GM19351 (cell line): ENCODE measurements around the gene TUBB2B.
A peak's percentile ranks its signal among the peaks of the same experiment; 100 is the strongest.
"Not testable (repeated sequence)": the region's sequence is repeated elsewhere in the genome, so short reads cannot be mapped to it uniquely, and the experiment has no call there.

Experiments used
- ATAC-seq: cut with Tn5 transposase; IDR thresholded peaks from one replicate; pipeline ENCODE4 v1.9.1; 2021; ENCODE audit warnings: mild to moderate bottlenecking, moderate library complexity; ENCODE audit not compliant: unreplicated experiment

Gene TUBB2B

GRCh38 chr6:3258720-3259490 lies 31.5 kb upstream of the TUBB2B start, which contains the start of gene PSMG4:
TSS of gene PSMG4 (plus strand) at chr6:3258947. CDS start at chr6:3259023, 76 bp downstream.
- ATAC-seq, result peak; percentile 74

GRCh38 chr6:3258201-3258600 lies 30.7 kb upstream of the TUBB2B start:
- ATAC-seq, result no peak

- ATAC-seq, result no peak
Measured at GRCh38 chr6:3253597-3253961, 26.1 kb upstream of the TUBB2B start.

- ATAC-seq, result no peak
Measured at GRCh38 chr6:3252861-3253596, 25.6 kb upstream of the TUBB2B start.

- ATAC-seq, result no peak
Measured at GRCh38 chr6:3252369-3252768, 24.9 kb upstream of the TUBB2B start.

- peak; percentile 82 for ATAC-seq
Measured at GRCh38 chr6:3251462-3252314, 24.2 kb upstream of the TUBB2B start.

DNA sequence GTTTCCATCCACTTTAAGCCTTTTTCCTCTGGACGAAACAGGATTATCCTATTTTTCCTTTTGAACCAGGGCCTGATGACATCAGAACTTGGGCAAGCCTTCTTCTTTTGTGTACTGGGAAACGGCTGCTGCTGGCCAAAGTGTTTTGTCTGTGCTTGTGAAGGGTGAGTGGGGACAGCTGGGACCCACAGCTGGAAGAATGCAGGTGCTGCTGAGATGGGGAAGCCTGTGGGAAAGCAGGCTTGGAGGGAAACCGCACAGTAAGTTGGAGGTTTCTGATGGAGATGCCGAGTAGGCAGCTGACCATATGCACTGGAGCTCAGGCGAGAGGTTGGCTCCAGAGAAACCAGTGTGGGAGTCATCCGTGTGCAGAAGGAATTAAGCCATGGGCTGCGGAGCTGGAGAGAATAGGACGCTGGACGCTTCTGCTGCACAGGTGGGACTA lies 22.8 kb upstream of the TUBB2B start:
- no peak for ATAC-seq

DNA sequence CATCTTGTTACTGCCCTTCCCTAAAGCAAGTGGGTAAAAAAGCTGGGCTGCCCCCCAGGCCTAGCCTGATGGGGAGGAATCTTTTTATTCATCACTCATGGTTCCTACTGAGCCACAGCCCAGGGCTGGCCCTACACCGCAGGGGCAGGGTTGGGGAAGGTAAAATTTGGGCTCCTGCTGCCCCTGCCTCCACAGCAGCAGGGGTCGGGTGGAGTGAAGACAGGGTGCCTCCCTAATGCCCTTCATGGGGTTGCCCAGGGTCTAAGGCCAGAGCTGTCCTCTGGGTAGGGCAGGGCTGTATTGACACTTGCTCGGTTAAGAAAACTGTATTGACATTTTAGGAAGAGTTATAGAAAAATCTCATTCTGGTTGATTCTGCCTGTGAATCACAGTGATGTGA lies 22.4 kb upstream of the TUBB2B start:
- ATAC-seq, result no peak

GRCh38 chr6:3247255-3248146 lies 20.0 kb upstream of the TUBB2B start:
- ATAC-seq, result no peak

DNA sequence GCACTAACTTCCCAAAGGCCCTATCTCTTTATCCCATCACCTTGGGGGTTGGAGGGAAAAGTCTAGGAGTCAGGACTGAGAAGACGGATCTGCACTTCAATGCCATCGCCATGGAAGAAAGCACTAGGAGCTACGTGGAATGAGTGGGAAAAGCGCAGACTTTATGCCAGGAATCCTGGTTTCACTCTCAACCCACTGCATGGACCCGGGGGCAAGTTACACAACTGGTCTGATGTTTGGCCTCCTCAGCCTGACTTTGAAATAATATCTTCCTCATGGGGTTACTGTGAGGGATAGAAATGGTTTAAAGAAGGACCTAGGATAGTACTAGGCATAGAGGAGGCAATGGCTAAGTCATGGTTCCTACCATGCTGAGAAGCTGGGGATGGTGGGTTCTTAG lies 17.8 kb upstream of the TUBB2B start:
- no peak for ATAC-seq

DNA sequence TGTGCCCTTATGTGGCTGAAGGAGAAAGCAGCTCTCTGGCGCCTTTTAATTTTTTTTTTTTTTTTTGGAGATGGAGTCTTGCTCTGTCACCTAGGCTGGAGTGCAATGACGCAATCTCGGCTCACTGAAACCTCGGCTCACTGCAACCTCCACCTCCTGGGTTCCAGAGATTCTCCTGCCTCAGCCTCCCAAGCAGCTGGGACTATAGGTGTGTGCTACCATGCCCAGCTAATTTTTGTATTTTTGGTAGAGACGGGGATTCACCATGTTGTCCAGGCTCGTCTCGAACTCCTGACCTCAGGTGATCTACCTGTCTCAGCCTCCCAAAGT lies 17.3 kb upstream of the TUBB2B start:
- ATAC-seq, result not testable (repeated sequence)

DNA sequence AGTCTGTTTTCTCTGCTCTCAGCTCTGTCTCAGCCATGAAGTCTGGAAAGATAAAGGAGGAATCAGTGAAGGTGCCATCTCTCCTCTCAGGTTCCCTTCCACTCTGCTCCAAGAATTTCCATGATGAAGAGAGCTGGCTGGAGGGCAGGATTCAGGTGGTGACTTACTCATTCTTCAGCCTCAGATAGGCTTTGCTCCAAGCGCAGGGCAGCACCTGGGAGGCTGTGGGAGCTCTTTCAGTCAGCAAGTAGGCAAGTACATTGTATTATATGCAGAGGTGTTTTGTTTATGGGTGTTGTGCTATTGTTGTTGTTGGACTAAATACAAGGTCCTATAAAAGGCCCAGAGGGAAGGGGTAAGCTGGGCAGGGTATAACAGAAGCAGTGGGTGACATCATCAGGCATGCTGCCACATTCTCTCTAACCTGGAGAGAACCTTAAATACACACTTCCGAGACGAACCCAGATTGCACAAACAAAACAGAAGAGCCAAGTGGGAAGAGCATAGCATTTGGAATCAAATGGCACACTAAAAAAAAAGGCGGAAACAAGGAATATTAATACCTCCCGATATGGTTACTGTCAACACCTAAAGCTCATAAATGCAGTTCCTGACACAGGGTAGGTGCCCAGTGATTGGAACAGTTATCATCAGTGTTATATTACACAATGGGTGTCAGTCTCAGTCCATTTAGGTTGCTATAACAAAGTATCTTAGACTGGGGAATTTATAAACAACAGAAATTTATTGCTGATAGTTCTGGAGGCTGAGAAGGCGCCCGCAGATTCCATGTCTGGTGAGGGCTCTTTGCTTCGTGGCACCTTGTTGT lies 16.8 kb upstream of the TUBB2B start:
- no peak for ATAC-seq

- ATAC-seq, result no peak
Measured at GRCh38 chr6:3242768-3243167, 15.3 kb upstream of the TUBB2B start.

- ATAC-seq, result not testable (repeated sequence)
Measured at GRCh38 chr6:3241745-3242144, 14.3 kb upstream of the TUBB2B start.

- ATAC-seq, result no peak
Measured at GRCh38 chr6:3240595-3240994, 13.1 kb upstream of the TUBB2B start.

DNA sequence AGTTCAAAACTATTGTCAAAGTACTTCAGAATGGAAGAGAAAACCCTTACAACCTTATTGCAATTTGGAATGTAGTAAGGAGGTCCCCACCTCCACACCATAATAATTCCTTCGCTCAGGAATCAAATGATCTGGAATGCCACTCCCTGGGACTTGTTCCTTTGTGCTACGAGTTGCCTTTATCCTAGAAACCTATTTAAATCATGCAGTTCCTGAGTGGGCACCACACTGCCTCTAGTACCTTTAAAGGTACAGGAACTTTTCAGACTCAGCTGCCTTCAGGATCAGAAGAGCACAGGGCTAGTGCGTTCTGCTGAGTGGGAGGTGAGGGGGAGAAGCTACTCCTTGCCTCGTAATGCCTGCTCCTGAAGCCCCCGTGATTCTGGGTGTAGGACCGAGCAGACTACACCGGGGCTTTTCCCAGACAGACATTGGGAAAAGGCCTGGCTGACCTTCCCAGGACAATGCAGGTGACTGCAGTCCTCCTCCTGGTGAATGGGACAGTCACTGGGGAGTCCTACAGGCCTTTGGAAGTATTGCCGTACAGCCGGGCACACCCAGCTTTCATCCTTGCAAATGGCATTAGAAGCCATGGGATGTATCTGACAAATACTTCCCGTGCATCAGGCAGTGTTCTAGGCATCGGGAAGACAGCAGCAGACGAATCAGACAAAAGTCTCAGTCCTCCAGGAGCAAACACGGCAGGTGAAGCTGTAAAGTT lies 11.8 kb upstream of the TUBB2B start:
- ATAC-seq, result no peak

DNA sequence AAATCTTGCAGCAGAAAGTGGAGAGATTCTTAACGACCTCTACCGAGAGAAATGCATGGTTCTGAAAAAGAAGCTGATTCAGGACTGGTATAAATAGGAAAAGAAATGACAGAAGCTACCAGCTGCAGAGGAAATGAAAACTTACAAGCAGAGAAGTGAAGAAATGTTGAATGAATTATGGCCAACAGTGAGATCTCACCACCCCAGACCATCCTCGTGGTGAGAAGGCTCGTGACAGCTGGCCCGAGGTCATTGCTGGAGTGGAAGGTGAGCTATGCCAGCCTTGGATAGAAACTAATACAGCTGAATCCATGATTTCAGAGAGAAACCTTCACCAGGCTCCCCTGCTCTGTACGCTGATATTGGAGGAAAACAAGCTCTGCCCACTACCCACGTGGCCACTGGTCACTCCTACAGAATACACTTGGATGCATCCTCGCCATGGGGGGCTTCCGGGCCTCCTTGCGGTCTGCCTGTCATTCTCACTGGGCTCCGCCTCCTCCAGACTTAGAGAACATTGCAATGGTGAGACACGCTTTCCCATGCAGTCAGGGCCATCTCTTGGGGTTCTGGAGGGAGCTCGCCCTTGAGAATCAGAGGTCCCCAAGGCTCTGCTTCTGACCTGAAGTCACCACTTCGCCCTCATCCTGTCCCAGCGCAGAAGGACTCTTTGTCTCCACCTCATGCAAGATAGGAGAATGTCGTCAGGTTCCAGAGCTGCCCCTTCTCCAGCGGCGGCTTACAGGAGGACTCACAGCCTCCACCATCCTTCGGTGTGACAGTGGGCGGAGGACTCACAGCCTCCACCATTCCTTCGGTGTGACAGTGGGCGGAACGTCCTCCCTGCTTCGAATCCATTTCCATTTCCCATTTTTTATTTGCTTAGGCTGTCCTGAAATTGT lies 10.6 kb upstream of the TUBB2B start:
- ATAC-seq, result no peak

- ATAC-seq, result no peak
Measured at GRCh38 chr6:3236005-3236404, 8.6 kb upstream of the TUBB2B start.
